ENCODE results near the gene PDZK1IP1. TPM values are rescaled to one million over a fixed set of nuclear protein-coding genes. Genes with fewer than 3 reads are reported as not detected.

PDZK1IP1 gene
- total RNA-seq, 2 experiments from 2014 or later = not detected

DNA sequence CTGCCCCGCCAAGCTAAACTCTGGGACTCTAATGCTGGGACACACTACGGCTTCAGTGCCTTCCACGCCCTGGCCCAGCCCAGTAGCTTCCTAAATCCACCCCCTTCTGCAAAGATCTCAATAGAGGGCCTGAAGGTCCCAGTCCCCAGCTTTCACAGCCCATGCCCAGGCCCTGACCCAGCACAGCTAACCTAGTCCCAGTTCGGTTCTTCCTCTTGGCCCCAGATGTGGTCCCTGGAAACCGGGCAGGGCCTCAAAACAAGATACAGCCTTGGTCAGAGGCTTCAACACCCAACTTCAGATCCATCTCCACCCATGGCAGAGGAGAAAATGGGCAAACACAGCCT, 646 bp upstream of the PDZK1IP1 start:
- H3K4me3 Mint-ChIP-seq = no peak overlapping the region
- CTCF ChIA-PET = interaction anchor here (0.7 to 1.4 kb wide), 4 partner anchors 9 to 245 kb away, joined by 4 to 7 read pairs (median 5); no protein-coding TSS in a partner anchor
- no peaks in the 10 kb centered on the region for H3K27me3 Mint-ChIP-seq (ENCODE audit: low read depth)
- H3K27ac Mint-ChIP-seq = no peak overlapping the region
- H3K4me1 Mint-ChIP-seq (ENCODE audit: low read depth) = no peaks in the 10 kb centered on the region
- intact Hi-C loops (cut with micrococcal nuclease) = loop anchor here (5.0 kb wide), 2 partner anchors 122 to 522 kb away; partner anchors contain the start of gene STIL
- DNase-seq = no peak
- no peaks in the 10 kb centered on the region for H3K36me3 Mint-ChIP-seq (ENCODE audit: low read depth)
- no peaks in the 10 kb centered on the region for H3K9me3 Mint-ChIP-seq

DNA sequence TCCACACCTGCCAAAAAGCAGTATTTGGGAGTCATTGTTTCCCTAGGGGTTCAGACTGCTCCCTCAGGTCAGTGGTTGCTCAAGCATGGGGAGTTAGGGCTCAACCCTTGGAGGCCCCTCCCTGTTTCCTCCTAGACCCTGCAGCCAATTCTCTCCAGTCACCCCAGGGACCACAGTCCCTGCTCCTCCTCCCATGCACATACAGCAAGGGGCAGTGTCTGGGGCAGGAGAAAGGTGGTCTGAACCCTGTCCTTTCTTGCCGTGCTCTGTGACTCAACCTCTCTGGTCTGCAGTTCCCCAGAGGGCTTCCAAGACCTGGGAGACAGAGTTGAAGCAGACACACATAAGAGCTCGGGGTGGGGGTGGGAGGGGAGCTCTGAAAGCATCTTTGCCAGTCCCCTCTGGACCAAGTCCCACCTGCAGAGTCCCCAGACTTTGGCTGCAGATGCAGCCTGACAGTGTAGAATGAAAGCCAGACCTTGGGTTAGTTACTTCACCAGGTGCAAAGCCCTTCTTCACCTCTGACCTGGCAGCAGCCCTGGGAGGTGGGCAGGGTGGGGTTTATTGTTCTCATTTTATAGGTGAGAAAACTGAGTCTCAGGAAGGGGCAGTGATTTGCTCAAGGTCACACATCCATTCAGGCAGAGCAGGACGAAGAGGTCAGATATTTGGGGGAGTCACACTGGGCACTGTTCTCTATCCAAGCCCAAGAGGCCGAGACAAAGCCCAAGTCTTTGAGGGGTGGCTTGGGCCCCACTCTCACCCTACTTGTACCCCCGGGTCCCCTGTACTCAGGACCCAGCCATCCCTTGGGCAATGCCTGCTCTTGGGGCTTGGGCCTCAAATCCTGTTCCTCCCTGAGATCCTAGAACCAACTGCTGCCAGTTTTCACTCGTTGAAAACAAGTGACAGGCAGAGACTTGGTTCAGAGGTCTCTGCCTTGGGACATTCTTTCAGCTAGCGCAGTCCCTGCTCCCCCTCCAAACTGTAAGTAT, 748 bp downstream of the PDZK1IP1 start:
- intact Hi-C loops (cut with micrococcal nuclease) = no loop called here
- DNase-seq = no peak
- no peak overlapping the region for H3K27ac Mint-ChIP-seq
- no peaks in the 10 kb centered on the region for H3K9me3 Mint-ChIP-seq
- CTCF ChIA-PET = interaction anchor here (0.7 to 1.8 kb wide), 6 partner anchors 10 to 522 kb away, joined by 3 to 12 read pairs (median 5); no protein-coding TSS in a partner anchor
- H3K4me1 Mint-ChIP-seq (ENCODE audit: low read depth) = no peaks in the 10 kb centered on the region
- H3K4me3 Mint-ChIP-seq = no peak overlapping the region
- no peaks in the 10 kb centered on the region for H3K36me3 Mint-ChIP-seq (ENCODE audit: low read depth)
- H3K27me3 Mint-ChIP-seq (ENCODE audit: low read depth) = no peaks in the 10 kb centered on the region

DNA sequence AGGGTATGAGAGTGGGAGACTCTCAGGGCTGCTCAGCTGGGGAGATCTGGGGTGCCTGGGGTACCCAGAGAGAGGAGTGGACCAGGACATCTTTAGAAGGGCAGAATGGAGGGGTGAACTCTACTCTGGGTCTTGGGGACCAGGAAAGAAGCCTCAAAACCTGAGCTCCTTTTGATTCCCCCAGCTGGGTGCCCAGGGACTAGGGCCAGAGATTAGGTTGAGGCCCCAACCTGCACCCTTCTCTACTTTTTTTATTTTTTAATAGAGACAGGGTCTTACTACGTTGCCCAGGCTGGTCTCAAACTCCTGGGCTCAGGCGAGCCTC, 1.9 kb downstream of the PDZK1IP1 start:
- Mint-ChIP-seq H3K4me3 (no peak overlapping the region), H3K4me1 (ENCODE audit: low read depth) (no peaks in the 10 kb centered on the region), H3K27me3 (ENCODE audit: low read depth) (peaks cover 2% of the 10 kb centered on the region), H3K9me3 (no peaks in the 10 kb centered on the region), H3K27ac (no peak overlapping the region), H3K36me3 (ENCODE audit: low read depth) (no peaks in the 10 kb centered on the region)
- CTCF ChIA-PET = interaction anchor here (0.6 to 1.8 kb wide), 5 partner anchors 10 to 538 kb away, joined by 3 to 12 read pairs (median 4); no protein-coding TSS in a partner anchor
- DNase-seq = no peak
- intact Hi-C loops (cut with micrococcal nuclease) = no loop called here

DNA sequence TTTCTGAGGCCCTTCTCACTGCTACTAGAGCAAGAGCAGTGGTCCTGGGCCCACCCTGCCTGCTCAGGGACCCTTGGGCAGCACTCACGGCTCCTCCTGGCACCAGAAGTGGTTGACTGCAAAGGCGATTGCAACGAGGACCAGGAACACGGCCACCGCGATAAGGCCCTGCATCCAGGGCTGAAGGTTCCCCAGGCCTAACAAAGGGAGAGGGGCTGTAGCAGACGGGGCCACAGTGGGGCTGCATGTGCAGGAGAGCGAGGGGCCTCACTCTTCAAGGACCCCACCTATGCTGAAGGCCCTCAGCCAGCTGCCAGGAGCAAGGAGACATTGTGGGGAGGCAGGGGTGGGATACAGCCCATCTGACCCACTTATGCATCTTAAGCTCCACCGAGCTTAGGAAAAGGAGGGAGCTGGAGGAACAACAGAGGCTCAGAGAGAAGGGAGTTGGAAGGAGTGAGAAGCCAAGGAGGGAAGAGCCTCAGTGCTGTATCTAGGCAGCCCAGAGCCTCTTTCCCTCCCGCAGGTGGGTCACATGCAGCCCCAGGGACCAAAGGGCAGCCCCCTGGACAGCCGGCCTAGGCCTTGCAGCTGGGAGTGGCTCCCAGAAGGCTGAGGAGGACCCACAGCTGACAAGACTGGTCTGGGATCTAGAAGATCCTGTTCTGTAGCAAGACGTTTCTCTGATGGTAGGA, 2.5 kb downstream of the PDZK1IP1 start:
- Mint-ChIP-seq H3K36me3 (ENCODE audit: low read depth) (no peaks in the 10 kb centered on the region), H3K27ac (no peak overlapping the region), H3K4me3 (no peak overlapping the region), H3K27me3 (ENCODE audit: low read depth) (peaks cover 2% of the 10 kb centered on the region), H3K4me1 (ENCODE audit: low read depth) (no peaks in the 10 kb centered on the region), H3K9me3 (no peaks in the 10 kb centered on the region)
- intact Hi-C loops (cut with micrococcal nuclease) = no loop called here
- no peak for DNase-seq
- CTCF ChIA-PET = interaction anchor here (1.0 to 1.8 kb wide), 2 partner anchors 9 to 539 kb away, joined by 4 to 12 read pairs; no protein-coding TSS in a partner anchor

DNA sequence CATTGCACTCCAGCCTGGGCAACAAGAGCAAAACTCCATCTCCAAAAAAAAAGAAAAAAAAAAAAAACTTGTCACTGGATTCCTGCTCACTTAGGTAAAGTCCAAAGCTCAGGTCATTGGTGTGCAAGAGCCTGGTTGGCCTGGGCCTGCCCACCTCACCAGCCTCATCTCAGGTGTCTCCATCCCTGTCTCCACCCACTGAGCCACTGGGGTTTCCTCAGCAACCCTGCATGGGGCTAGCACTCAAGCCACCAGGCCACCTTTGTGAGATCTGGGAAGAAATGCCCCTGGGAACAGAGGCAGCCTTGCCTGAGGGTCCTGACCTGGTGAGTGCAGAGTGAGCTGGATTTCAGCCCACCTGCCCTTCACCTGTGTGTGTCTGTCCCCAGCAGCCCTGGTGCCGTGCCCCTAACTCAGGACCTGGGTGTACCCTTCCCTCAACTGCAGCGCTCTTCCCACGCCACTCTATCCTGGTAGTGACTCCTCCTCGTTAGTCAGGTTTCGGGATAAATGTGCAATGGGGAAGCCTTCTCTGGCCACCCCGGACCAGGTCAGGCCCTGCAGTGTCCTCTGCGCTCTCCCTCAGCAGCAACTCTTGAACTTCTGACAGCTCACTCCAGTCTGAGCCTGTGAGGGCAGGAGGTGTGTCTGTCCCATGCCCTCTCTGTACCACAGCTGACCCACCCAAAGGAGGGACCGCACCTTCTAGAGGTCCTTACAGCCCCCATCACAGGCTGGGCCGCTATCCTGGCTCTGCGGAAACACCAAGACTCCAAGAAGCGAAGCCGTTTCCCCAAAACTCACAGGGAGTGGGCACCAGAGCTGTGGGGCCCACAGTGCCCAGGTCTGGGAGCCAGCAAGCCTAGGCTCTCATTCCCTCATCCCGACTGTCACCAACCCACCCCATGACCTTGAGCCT, 3.3 kb downstream of the PDZK1IP1 start:
- CTCF ChIA-PET = interaction anchor here (1.8 kb wide), 1 partner anchor 8 kb away, joined by 12 read pairs; no protein-coding TSS in a partner anchor
- H3K27ac Mint-ChIP-seq = no peak overlapping the region
- DNase-seq = no peak
- H3K36me3 Mint-ChIP-seq (ENCODE audit: low read depth) = no peaks in the 10 kb centered on the region
- no peak overlapping the region for H3K4me3 Mint-ChIP-seq
- H3K4me1 Mint-ChIP-seq (ENCODE audit: low read depth) = no peaks in the 10 kb centered on the region
- intact Hi-C loops (cut with micrococcal nuclease) = no loop called here
- H3K27me3 Mint-ChIP-seq (ENCODE audit: low read depth) = peaks cover 3% of the 10 kb centered on the region
- no peaks in the 10 kb centered on the region for H3K9me3 Mint-ChIP-seq

DNA sequence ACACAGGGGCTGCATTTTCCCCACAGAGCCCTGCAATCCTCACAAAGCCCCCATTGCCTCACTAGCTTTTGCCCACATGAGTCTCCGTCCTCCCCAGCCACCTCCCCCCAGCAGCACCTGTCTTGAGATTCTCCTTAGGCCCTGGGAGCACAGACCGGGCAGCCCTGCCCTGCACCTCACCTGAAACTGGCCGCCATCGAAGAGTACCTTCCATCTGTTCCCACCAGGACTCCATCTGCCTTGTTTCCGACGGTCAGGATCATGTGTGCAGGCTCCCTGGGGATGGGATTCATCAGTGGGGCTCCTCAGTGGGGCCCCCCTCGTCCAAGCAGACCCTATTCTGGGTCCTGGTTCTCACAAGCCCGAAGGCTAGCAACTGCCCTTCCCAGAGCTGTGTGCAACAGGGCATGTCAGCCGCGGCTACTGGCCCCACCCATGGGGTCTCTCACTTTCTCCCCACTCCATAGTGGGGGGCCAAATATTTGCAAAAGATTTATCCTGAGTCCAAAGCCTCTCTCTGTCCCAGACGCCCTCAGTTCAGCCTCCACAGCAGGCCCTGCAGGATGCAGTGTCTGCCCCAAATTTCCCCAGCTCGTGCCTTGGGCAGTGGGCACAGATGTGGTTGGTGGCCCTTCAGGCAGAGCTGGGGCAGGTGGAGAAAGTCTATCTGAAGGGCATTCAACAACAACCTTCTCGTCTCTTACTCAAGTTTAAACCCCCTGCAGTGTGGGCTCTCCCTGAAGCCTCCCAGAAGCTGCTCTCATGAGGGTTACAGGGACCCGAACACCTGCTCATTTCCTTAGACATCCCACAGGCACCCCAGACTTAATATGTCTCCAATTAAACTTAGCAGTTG, 4.8 kb downstream of the PDZK1IP1 start:
- CTCF ChIA-PET = interaction anchor here (1.1 to 3.6 kb wide), 3 partner anchors 9 to 252 kb away, joined by 3 to 21 read pairs (median 4); no protein-coding TSS in a partner anchor
- intact Hi-C loops (cut with micrococcal nuclease) = no loop called here
- Mint-ChIP-seq H3K27me3 (ENCODE audit: low read depth) (peaks cover 16% of the 10 kb centered on the region), H3K4me1 (ENCODE audit: low read depth) (no peaks in the 10 kb centered on the region), H3K9me3 (no peaks in the 10 kb centered on the region), H3K36me3 (ENCODE audit: low read depth) (no peaks in the 10 kb centered on the region), H3K4me3 (no peak overlapping the region), H3K27ac (no peak overlapping the region)
- DNase-seq = no peak

DNA sequence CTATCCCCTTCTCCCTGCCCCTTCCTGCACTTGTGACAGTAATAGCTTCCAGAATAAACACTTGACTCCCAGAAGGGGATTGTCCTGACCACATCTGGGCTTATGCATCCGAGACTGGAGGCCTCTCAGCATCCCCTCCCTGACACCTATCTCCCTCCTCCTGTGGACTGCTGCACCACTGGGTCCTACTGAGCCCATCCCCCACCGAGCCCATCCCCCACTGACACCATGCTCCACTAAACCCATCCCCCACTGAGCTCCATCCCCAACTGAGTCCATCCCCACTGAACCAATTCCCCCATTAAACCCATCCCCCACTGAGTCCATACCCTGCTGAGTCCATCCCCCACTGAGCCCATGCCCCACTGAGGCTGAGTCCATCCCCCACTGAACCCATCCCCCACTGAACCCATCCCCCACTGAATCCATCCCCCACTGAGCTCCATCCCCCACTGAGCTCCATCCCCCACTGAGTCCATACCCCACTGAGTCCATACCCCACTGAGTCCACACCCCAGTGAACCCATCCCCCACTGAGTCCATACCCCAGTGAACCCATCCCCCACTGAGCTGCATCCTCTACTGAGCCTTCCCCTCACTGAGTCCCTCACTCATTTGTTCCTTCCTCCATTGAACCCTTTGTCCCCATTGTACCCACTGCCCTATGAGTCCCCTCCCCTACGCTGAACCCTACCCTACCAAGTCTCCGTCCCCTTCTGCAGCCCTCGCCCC, 5.6 kb downstream of the PDZK1IP1 start:
- Mint-ChIP-seq H3K9me3 (no peaks in the 10 kb centered on the region), H3K27ac (no peak overlapping the region), H3K4me3 (no peak overlapping the region), H3K27me3 (ENCODE audit: low read depth) (peaks cover 21% of the 10 kb centered on the region), H3K4me1 (ENCODE audit: low read depth) (peaks cover 5% of the 10 kb centered on the region), H3K36me3 (ENCODE audit: low read depth) (no peaks in the 10 kb centered on the region)
- CTCF ChIA-PET = interaction anchor here (0.6 to 3.6 kb wide), 5 partner anchors 9 to 253 kb away, joined by 3 to 21 read pairs (median 4); no protein-coding TSS in a partner anchor
- DNase-seq = no peak
- intact Hi-C loops (cut with micrococcal nuclease) = no loop called here

DNA sequence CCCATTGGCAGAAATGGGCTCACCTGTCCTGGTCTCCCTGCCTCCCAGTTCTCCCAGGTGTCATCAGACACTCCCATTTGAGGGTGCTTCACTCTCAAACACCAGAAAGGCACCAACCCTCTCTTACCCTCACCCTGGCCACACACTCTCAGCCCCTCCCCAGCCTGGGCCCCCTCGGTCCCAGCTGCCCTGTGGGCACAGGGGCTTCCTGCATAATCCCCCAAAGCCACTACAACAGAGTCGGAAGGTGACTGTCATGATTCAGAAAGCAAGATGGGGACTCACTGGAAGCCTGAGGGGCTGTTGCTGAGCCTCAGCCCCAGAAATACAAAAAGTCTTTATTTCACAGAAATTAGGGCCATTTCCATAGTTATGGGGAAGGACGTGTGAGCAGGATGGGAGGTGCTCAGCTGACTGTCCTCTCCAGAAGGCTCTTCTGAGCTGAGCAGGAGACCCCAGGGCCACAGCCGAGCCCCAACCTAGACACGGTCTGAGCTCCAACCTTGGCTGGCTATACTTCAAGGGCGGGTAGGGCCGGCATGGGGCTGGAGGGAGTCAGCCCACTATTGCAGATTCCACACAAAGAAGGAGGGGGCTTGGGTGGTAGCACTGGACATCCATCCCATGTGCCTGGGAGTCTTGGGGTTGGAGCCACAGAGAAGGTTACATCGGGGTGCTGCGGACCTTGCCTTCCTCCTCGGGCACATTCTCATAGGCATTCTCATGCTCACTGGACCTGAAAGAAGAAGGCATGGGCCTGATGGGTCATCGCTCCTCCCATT, 6.3 kb downstream of the PDZK1IP1 start:
- no peaks in the 10 kb centered on the region for H3K9me3 Mint-ChIP-seq
- H3K36me3 Mint-ChIP-seq (ENCODE audit: low read depth) = no peaks in the 10 kb centered on the region
- no peak overlapping the region for H3K4me3 Mint-ChIP-seq
- peaks cover 25% of the 10 kb centered on the region for H3K27me3 Mint-ChIP-seq (ENCODE audit: low read depth)
- H3K27ac Mint-ChIP-seq = no peak overlapping the region
- H3K4me1 Mint-ChIP-seq (ENCODE audit: low read depth) = peaks cover 8% of the 10 kb centered on the region
- CTCF ChIA-PET = interaction anchor here (0.6 to 3.6 kb wide), 6 partner anchors 10 to 253 kb away, joined by 3 to 21 read pairs (median 4); no protein-coding TSS in a partner anchor
- intact Hi-C loops (cut with micrococcal nuclease) = no loop called here
- no peak for DNase-seq

DNA sequence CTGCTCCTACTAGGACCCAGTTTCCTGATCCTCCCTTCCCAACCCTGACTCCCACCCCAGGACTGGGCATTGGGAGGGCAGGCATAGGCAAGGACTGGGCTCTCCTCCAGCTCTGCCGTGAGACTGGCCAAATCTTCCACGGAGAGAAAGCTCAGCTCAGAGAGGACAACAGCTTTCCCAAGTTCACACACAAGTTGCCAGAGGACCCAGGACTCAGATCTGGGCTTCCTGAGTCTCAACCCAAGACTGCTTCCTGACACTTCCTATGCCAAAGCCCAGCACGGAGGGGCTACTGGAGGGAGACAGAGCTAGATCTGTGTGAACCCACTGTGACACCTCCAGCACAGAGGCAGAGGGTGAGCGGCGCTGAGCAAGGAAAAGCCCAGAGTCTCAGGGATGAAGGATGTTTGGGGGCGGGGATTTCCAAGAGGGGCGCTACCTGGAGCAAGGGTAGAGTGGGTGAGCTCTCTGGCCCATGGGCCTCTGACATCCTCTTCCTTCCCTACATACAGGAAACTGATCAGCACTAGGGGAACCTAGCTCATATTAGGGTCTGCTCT, 7.1 kb downstream of the PDZK1IP1 start:
- CTCF ChIA-PET = interaction anchor here (0.6 to 3.6 kb wide), 2 partner anchors 11 to 156 kb away, joined by 5 to 21 read pairs; no protein-coding TSS in a partner anchor
- Mint-ChIP-seq H3K36me3 (ENCODE audit: low read depth) (no peaks in the 10 kb centered on the region), H3K4me1 (ENCODE audit: low read depth) (peaks cover 8% of the 10 kb centered on the region), H3K9me3 (no peaks in the 10 kb centered on the region), H3K27me3 (ENCODE audit: low read depth) (peaks cover 26% of the 10 kb centered on the region), H3K4me3 (no peak overlapping the region), H3K27ac (no peak overlapping the region)
- DNase-seq = no peak
- intact Hi-C loops (cut with micrococcal nuclease) = no loop called here

All from activated naive CD4-positive, alpha-beta T cell treated with anti-CD3 and anti-CD28 coated beads for 36 hours (primary cell).